A673 (cell line): ENCODE data around the gene ATG4B. TPM values are rescaled to one million over a fixed set of nuclear protein-coding genes. Genes with fewer than 3 reads are reported as not detected.

Experiments
- BruUV-seq: library from RNA; stranded (reverse); fragments of 400-500 nt; replicated peaks from 2 replicates; lab custom pipeline; 2021; lab: Mats Ljungman, UMichigan
- CTCF ChIA-PET: fragments of 300-600 bp; sonication (Branson Sonifier 250); formaldehyde crosslinking; loops from one replicate; lab custom pipeline; 2022; ENCODE audit warnings: antibody characterized with exemption; lab: Charles Lee
- POLR2A ChIA-PET: fragments of 300-600 bp; sonication (Branson Sonifier 250); formaldehyde crosslinking; loops from one replicate; lab custom pipeline; 2022; ENCODE audit warnings: antibody characterized with exemption; ENCODE audit not compliant: low non-redundant PET; lab: Charles Lee
- DNase-seq: peaks from one replicate; pipeline ENCODE4 v3.0.0-alpha.2; 2015; ENCODE audit warnings: low spot score
- H3K27ac ChIP-seq: fragments of 200-600 bp; sonication (generic); 2 replicates; pipeline ENCODE4 v1.5.1; 2016; ENCODE audit warnings: mixed run types, low read depth, mild to moderate bottlenecking, mixed read lengths, antibody characterized with exemption, low read length; ENCODE audit not compliant: poor library complexity, severe bottlenecking
- H3K27me3 ChIP-seq: fragments of 200-600 bp; sonication (generic); replicated peaks from 2 replicates; pipeline ENCODE4 v1.6.1; 2017; ENCODE audit warnings: mixed run types, low read depth, mild to moderate bottlenecking, mixed read lengths, antibody characterized with exemption, low read length; ENCODE audit not compliant: insufficient read depth, poor library complexity
- H3K36me3 ChIP-seq: fragments of 200-600 bp; sonication (generic); 2 replicates; pipeline ENCODE4 v1.6.1; 2016; ENCODE audit warnings: mixed run types, mild to moderate bottlenecking, mixed read lengths, antibody characterized with exemption, low read length; ENCODE audit not compliant: insufficient read depth, poor library complexity, severe bottlenecking
- H3K4me1 ChIP-seq: fragments of 200-600 bp; sonication (generic); 2 replicates; pipeline ENCODE4 v1.6.1; 2017; ENCODE audit warnings: mixed run types, mild to moderate bottlenecking, mixed read lengths, antibody characterized with exemption, low read length; ENCODE audit not compliant: insufficient read depth, poor library complexity, severe bottlenecking
- H3K4me3 ChIP-seq: fragments of 200-600 bp; sonication (generic); 2 replicates; pipeline ENCODE4 v1.5.1; 2016; ENCODE audit warnings: low read depth, mixed run types, mild to moderate bottlenecking, mixed read lengths, low read length; ENCODE audit not compliant: poor library complexity, severe bottlenecking
- H3K9me3 ChIP-seq: fragments of 200-600 bp; sonication (generic); 2 replicates; pipeline ENCODE4 v1.6.1; 2016; ENCODE audit warnings: mixed run types, low read depth, mild to moderate bottlenecking, mixed read lengths, antibody characterized with exemption, low read length; ENCODE audit not compliant: poor library complexity, severe bottlenecking
- CTCF ChIP-seq: fragments of 300-800, 200-600 bp; sonication (generic); conservative IDR thresholded peaks from 2 replicates; pipeline ENCODE4 v1.5.1; 2017; ENCODE audit warnings: low read depth, mild to moderate bottlenecking, antibody characterized with exemption, low read length, moderate library complexity, mixed read lengths
- EZH2 ChIP-seq: fragments of 200-600 bp; sonication (generic); IDR thresholded peaks from 2 replicates; pipeline ENCODE4 v1.6.1; 2017; ENCODE audit warnings: borderline replicate concordance, low read depth, mild to moderate bottlenecking, mixed read lengths, antibody characterized with exemption, low read length; ENCODE audit not compliant: poor library complexity, severe bottlenecking
- intact Hi-C: fragments of 100-400 bp; cut with micrococcal nuclease; formaldehyde crosslinking; loops from one replicate; pipeline ENCODE4 v1.10.0; 2022; ENCODE audit not compliant: unreplicated experiment
- total RNA-seq: library from RNA; stranded (reverse); gene quantifications from 2 replicates; pipeline ENCODE4 v1.2.3, GENCODE V29; 2021

The ATG4B gene
- total RNA-seq, 1 experiment from 2014 or later, result 102 TPM

- no peaks in the 10 kb centered on the region for H3K27me3 ChIP-seq
- no TSS peak for BruUV-seq
- POLR2A ChIA-PET, result no interaction called here
Measured at GRCh38 chr2:241678784-241679540, 41.5 kb downstream of the ATG4B start.

GRCh38 chr2:241680044-241680443 is 42.6 kb downstream of the ATG4B start:
- intact Hi-C loops, result no loop called here
- POLR2A ChIA-PET, result no interaction called here
- no TSS peak for BruUV-seq

More at GRCh38 chr2:241678784-241679540, 41.5 kb downstream of the ATG4B start:
- TF ChIP-seq CTCF, result no peak
- no peak for TF ChIP-seq EZH2
- CTCF ChIA-PET, result no interaction called here
- Histone ChIP-seq H3K9me3 (no peaks in the 10 kb centered on the region), H3K27ac (no peak overlapping the region), H3K4me1 (no peaks in the 10 kb centered on the region), H3K4me3 (no peak overlapping the region), H3K36me3 (peaks cover 84% of the 10 kb centered on the region)
- DNase-seq, result no peak
- intact Hi-C loops, result no loop called here

GRCh38 chr2:241680827-241681599 is 43.5 kb downstream of the ATG4B start:
- no TSS peak for BruUV-seq
- Histone ChIP-seq H3K27ac (no peak overlapping the region), H3K9me3 (no peaks in the 10 kb centered on the region), H3K4me1 (peaks cover 6% of the 10 kb centered on the region), H3K4me3 (no peak overlapping the region), H3K36me3 (peaks cover 90% of the 10 kb centered on the region), H3K27me3 (no peaks in the 10 kb centered on the region)
- TF ChIP-seq EZH2, result no peak
- no peak for TF ChIP-seq CTCF
- intact Hi-C loops, result no loop called here
- ChIA-PET POLR2A (no interaction called here), CTCF (no interaction called here)
- DNase-seq, result no peak

More at GRCh38 chr2:241680044-241680443, 42.6 kb downstream of the ATG4B start:
- H3K4me1 ChIP-seq, result no peaks in the 10 kb centered on the region
- no peak for DNase-seq
- TF ChIP-seq EZH2 (no peak), CTCF (no peak)
- H3K27me3 ChIP-seq, result no peaks in the 10 kb centered on the region
- no peak overlapping the region for H3K4me3 ChIP-seq
- no peaks in the 10 kb centered on the region for H3K9me3 ChIP-seq
- peaks cover 90% of the 10 kb centered on the region for H3K36me3 ChIP-seq
- CTCF ChIA-PET, result no interaction called here
- H3K27ac ChIP-seq, result no peak overlapping the region
